Activated CD4-positive, alpha-beta T cell treated with anti-CD3 and anti-CD28 coated beads, Interleukin-2, Interleukin-4, amounts not matched to agents 100 ng/mL and 50 ng/mL, durations not matched to agents 16 hours and 8 hours (primary cell): ENCODE data around the gene ZNF518A.

Experiments used
- DNase-seq: peaks from one replicate; pipeline ENCODE4 v3.0.0-alpha.2; 2020; ENCODE audit warnings: low spot score

The ZNF518A gene

GRCh38 chr10:96129387-96130325, at the start of gene ZNF518A:
TSS of gene ZNF518A (plus strand) at chr10:96130297. CDS start at chr10:96156323, 26,026 bp downstream.
- peak; percentile 90 for DNase-seq

GRCh38 chr10:96082153-96082552, 47.9 kb upstream of the ZNF518A start:
- no peak for DNase-seq

- no peak for DNase-seq
Observed at GRCh38 chr10:96082748-96083147, 47.3 kb upstream of the ZNF518A start.

- DNase-seq, result no peak
Observed at GRCh38 chr10:96089116-96089515, 41.0 kb upstream of the ZNF518A start.

- DNase-seq, result peak; percentile 92
Observed at GRCh38 chr10:96089670-96090462, 40.2 kb upstream of the ZNF518A start.

- no peak for DNase-seq
Observed at GRCh38 chr10:96090463-96090800, 39.7 kb upstream of the ZNF518A start.

- no peak for DNase-seq
Observed at GRCh38 chr10:96092999-96093767, 36.9 kb upstream of the ZNF518A start.

- no peak for DNase-seq
Observed at GRCh38 chr10:96093948-96094347, 36.1 kb upstream of the ZNF518A start.

- DNase-seq, result no peak
Observed at GRCh38 chr10:96096958-96097357, 33.1 kb upstream of the ZNF518A start.

GRCh38 chr10:96097865-96098264, 32.2 kb upstream of the ZNF518A start:
- DNase-seq, result no peak

- DNase-seq, result no peak
Observed at GRCh38 chr10:96107623-96108038, 22.5 kb upstream of the ZNF518A start.

GRCh38 chr10:96112531-96112930, 17.6 kb upstream of the ZNF518A start:
- no peak for DNase-seq

- no peak for DNase-seq
Observed at GRCh38 chr10:96118604-96119450, 11.3 kb upstream of the ZNF518A start.

- DNase-seq, result no peak
Observed at GRCh38 chr10:96122824-96123223, 7.3 kb upstream of the ZNF518A start.

GRCh38 chr10:96124230-96125141, 5.6 kb upstream of the ZNF518A start:
- no peak for DNase-seq

- DNase-seq, result no peak
Observed at GRCh38 chr10:96125142-96125515, 5.0 kb upstream of the ZNF518A start.

- peak; percentile 76 for DNase-seq
Observed at GRCh38 chr10:96130326-96130995, 364 bp downstream of the ZNF518A start.

- no peak for DNase-seq
Observed at GRCh38 chr10:96131621-96132020, 1.5 kb downstream of the ZNF518A start.

GRCh38 chr10:96133135-96133534, 3.0 kb downstream of the ZNF518A start:
- no peak for DNase-seq

- no peak for DNase-seq
Observed at GRCh38 chr10:96136810-96137209, 6.7 kb downstream of the ZNF518A start.
